OCI-LY3 (cell line): Measurements from ENCODE around the gene PAM.

ENCODE experiments used
- EZH2phosphoT487 ChIP-seq: fragments of 200-600 bp; shearing (Covaris generic); IDR thresholded peaks from 2 replicates; pipeline ENCODE4 v1.6.1; 2018; ENCODE audit warnings: antibody characterized with exemption, mixed run types, low read depth
- TF ChIP-seq, protein P1 (sequence below): fragments of 200-600, 300-600 bp; sonication (generic); IDR thresholded peaks from 2 replicates; pipeline ENCODE4 v1.5.1; 2014; ENCODE audit warnings: antibody characterized with exemption, low read length, low read depth

DNA sequence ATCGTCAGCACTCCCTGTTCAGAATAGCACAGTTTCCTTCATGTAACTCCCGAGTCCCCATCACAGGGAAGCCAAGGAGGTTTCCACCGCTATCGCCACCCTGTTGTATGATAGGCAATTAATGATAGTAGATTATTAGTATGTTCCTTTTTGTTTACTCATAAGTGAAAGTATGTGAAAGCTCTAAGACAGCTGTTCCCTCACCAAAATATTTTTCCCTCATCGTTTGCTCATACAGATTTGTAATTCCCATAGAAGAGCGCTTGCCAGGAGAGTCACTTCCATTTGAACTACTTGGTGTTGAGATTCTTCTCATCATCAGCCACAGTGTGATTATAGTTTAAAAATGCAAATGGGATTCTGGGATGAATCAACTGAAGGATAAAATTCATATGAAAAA, 140.9 kb downstream of the PAM start:
- TF ChIP-seq EZH2phosphoT487 = no peak
- TF ChIP-seq, protein P1, sequence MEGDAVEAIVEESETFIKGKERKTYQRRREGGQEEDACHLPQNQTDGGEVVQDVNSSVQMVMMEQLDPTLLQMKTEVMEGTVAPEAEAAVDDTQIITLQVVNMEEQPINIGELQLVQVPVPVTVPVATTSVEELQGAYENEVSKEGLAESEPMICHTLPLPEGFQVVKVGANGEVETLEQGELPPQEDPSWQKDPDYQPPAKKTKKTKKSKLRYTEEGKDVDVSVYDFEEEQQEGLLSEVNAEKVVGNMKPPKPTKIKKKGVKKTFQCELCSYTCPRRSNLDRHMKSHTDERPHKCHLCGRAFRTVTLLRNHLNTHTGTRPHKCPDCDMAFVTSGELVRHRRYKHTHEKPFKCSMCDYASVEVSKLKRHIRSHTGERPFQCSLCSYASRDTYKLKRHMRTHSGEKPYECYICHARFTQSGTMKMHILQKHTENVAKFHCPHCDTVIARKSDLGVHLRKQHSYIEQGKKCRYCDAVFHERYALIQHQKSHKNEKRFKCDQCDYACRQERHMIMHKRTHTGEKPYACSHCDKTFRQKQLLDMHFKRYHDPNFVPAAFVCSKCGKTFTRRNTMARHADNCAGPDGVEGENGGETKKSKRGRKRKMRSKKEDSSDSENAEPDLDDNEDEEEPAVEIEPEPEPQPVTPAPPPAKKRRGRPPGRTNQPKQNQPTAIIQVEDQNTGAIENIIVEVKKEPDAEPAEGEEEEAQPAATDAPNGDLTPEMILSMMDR = no peak
